DND-41 (cell line): ENCODE measurements around the gene ILK.

Source experiments
- CTCF ChIP-seq: IDR thresholded peaks from 2 replicates; pipeline ENCODE4 v1.5.1; 2012; ENCODE audit warnings: borderline replicate concordance, low read length, moderate library complexity, mild to moderate bottlenecking; ENCODE audit not compliant: poor library complexity, severe bottlenecking; ENCODE audit errors: extremely low read depth
- EZH2 ChIP-seq: IDR thresholded peaks from 3 replicates; pipeline ENCODE4 v1.6.1; 2012; ENCODE audit warnings: borderline replicate concordance, low read depth, mild to moderate bottlenecking, moderate library complexity, low read length, inconsistent platforms; ENCODE audit not compliant: severe bottlenecking

- TF ChIP-seq CTCF (no peak), EZH2 (no peak)
Measured at GRCh38 chr11:6615046-6615445, 11.5 kb downstream of the ILK start.
